ENCODE measurements around the gene ATXN7. TPM values are rescaled to one million over a fixed set of nuclear protein-coding genes. Genes with fewer than 3 reads are reported as not detected.

Gene ATXN7
- total RNA-seq, 1 experiment from 2014 or later: 11.3 TPM

- ChIA-PET POLR2A (ENCODE audit: low non-redundant PET) (no interaction called here), CTCF (no interaction called here)
- Histone ChIP-seq H3K36me3 (ENCODE audit: insufficient read depth, low read length, poor library complexity, severe bottlenecking) (no peaks in the 10 kb centered on the region), H3K27ac (ENCODE audit: low read depth, low read length, poor library complexity, severe bottlenecking) (no peak overlapping the region), H3K9me3 (ENCODE audit: low read depth, low read length, poor library complexity, severe bottlenecking) (no peaks in the 10 kb centered on the region), H3K4me3 (ENCODE audit: low read depth, low read length, poor library complexity, severe bottlenecking) (no peak overlapping the region), H3K4me1 (ENCODE audit: insufficient read depth, low read length, poor library complexity, severe bottlenecking) (no peaks in the 10 kb centered on the region), H3K27me3 (replicated peaks; ENCODE audit: insufficient read depth, low read depth, low read length, poor library complexity) (no peaks in the 10 kb centered on the region)
- peak; percentile 40 for DNase-seq (ENCODE audit: low spot score)
- BruUV-seq (replicated peaks): no TSS peak
- intact Hi-C loops (cut with micrococcal nuclease; ENCODE audit: unreplicated experiment): no loop called here
- TF ChIP-seq CTCF (conservative IDR thresholded peaks at IDR 0.05; ENCODE audit: low read depth, low read length) (no peak), EZH2 (IDR thresholded peaks at IDR 0.05; ENCODE audit: borderline replicate concordance, low read depth, low read length, poor library complexity, severe bottlenecking) (no peak)
These were observed 36.8 kb downstream of the ATXN7 start for GRCh38 chr3:63900459-63900858.

GRCh38 chr3:63905731-63906620 is 42.3 kb downstream of the ATXN7 start:
- no peaks in the 10 kb centered on the region for H3K9me3 ChIP-seq (ENCODE audit: low read depth, low read length, poor library complexity, severe bottlenecking)
- no TSS peak for BruUV-seq (replicated peaks)
- H3K27ac ChIP-seq (ENCODE audit: low read depth, low read length, poor library complexity, severe bottlenecking): no peak overlapping the region
- no peaks in the 10 kb centered on the region for H3K27me3 ChIP-seq (replicated peaks; ENCODE audit: insufficient read depth, low read depth, low read length, poor library complexity)
- ChIA-PET CTCF (no interaction called here), POLR2A (ENCODE audit: low non-redundant PET) (no interaction called here)
- TF ChIP-seq CTCF (conservative IDR thresholded peaks at IDR 0.05; ENCODE audit: low read depth, low read length) (no peak), EZH2 (IDR thresholded peaks at IDR 0.05; ENCODE audit: borderline replicate concordance, low read depth, low read length, poor library complexity, severe bottlenecking) (no peak)
- no peaks in the 10 kb centered on the region for H3K4me1 ChIP-seq (ENCODE audit: insufficient read depth, low read length, poor library complexity, severe bottlenecking)
- no peak for DNase-seq (ENCODE audit: low spot score)
- no peak overlapping the region for H3K4me3 ChIP-seq (ENCODE audit: low read depth, low read length, poor library complexity, severe bottlenecking)
- no peaks in the 10 kb centered on the region for H3K36me3 ChIP-seq (ENCODE audit: insufficient read depth, low read length, poor library complexity, severe bottlenecking)
- intact Hi-C loops (cut with micrococcal nuclease; ENCODE audit: unreplicated experiment): no loop called here

GRCh38 chr3:63908081-63908736 is 44.5 kb downstream of the ATXN7 start:
- Histone ChIP-seq H3K36me3 (ENCODE audit: insufficient read depth, low read length, poor library complexity, severe bottlenecking) (no peaks in the 10 kb centered on the region), H3K4me1 (ENCODE audit: insufficient read depth, low read length, poor library complexity, severe bottlenecking) (no peaks in the 10 kb centered on the region), H3K27ac (ENCODE audit: low read depth, low read length, poor library complexity, severe bottlenecking) (no peak overlapping the region), H3K27me3 (replicated peaks; ENCODE audit: insufficient read depth, low read depth, low read length, poor library complexity) (no peaks in the 10 kb centered on the region), H3K4me3 (ENCODE audit: low read depth, low read length, poor library complexity, severe bottlenecking) (no peak overlapping the region), H3K9me3 (ENCODE audit: low read depth, low read length, poor library complexity, severe bottlenecking) (no peaks in the 10 kb centered on the region)
- TF ChIP-seq EZH2 (IDR thresholded peaks at IDR 0.05; ENCODE audit: borderline replicate concordance, low read depth, low read length, poor library complexity, severe bottlenecking) (no peak), CTCF (conservative IDR thresholded peaks at IDR 0.05; ENCODE audit: low read depth, low read length) (no peak)
- intact Hi-C loops (cut with micrococcal nuclease; ENCODE audit: unreplicated experiment): no loop called here
- ChIA-PET CTCF (no interaction called here), POLR2A (ENCODE audit: low non-redundant PET) (no interaction called here)
- DNase-seq (ENCODE audit: low spot score): no peak
- BruUV-seq (replicated peaks): no TSS peak
